K562 (cell line): ENCODE results near the gene SMAD3. TPM values are rescaled to one million over a fixed set of nuclear protein-coding genes. Genes with fewer than 3 reads are reported as not detected.

Source experiments
- ATAC-seq: fragments of 200-7000 bp; cut with Tn5 transposase; 3 replicates; pipeline ENCODE4 v1.9.1; 2020; ENCODE audit warnings: moderate library complexity
- BruUV-seq: library from RNA; stranded (reverse); fragments of 400-500 nt; replicated peaks from 2 replicates; lab custom pipeline; 2021; lab: Mats Ljungman, UMichigan
- CTCF ChIA-PET: fragments of 300-600 bp; formaldehyde crosslinking; extraction: SDS; loops from one replicate; lab custom pipeline; 2021; ENCODE audit warnings: low intra/inter-chr PET ratio; lab: Yijun Ruan, JAX
- POLR2A ChIA-PET: fragments of 300-600, 350-650 bp; sonication (Branson Sonifier 250); formaldehyde crosslinking; extraction: SDS; loops from one replicate; lab custom pipeline; 2021; ENCODE audit warnings: antibody characterized with exemption, inconsistent platforms; lab: Yijun Ruan, JAX
- DNase-seq, 4 experiments: peaks; one replicate each; pipeline versions ENCODE4 v3.0.0 to v3.0.0-alpha.2; 2011 to 2018; ENCODE audit warnings: low spot score in 3 of 4, mixed read lengths in 3 of 4; ENCODE audit errors: extremely low read depth in 1 of 4
- FAIRE-seq: peaks from 2 replicates; lab custom pipeline; 2011; peaks lifted over from hg19 to GRCh38; lab: Jason Lieb, UNC
- H2AFZ ChIP-seq: 2 replicates; pipeline ENCODE4 v1.6.0; 2011; ENCODE audit warnings: low read depth, low read length, control low read depth, inconsistent platforms
- H3K27ac ChIP-seq: fragments of 200-600 bp; 3 replicates; pipeline ENCODE4 v1.8.0; 2011; ENCODE audit warnings: low read depth, mild to moderate bottlenecking, control low read depth, inconsistent platforms, low read length, moderate library complexity, mixed read lengths; ENCODE audit errors: extremely low read depth
- H3K27me3 ChIP-seq, 2 experiments: fragments of 300-600 bp in 1 of 2; 2 replicates in 1 of 2; 3 replicates in 1 of 2; pipeline versions ENCODE4 v1.6.0 to v1.8.0; 2011; ENCODE audit warnings: inconsistent platforms in 2 of 2, low read length in 2 of 2, mild to moderate bottlenecking in 1 of 2, mixed read lengths in 1 of 2, moderate library complexity in 1 of 2; ENCODE audit not compliant: control insufficient read depth in 2 of 2, insufficient read depth in 2 of 2
- H3K36me3 ChIP-seq: fragments of 300-600 bp; 3 replicates; pipeline ENCODE4 v1.8.0; 2011; ENCODE audit warnings: mild to moderate bottlenecking, low read length, inconsistent platforms; ENCODE audit not compliant: control insufficient read depth, insufficient read depth
- H3K4me1 ChIP-seq, 2 experiments: fragments of 200-600 bp in 1 of 2; replicated peaks in 1 of 2; 2 replicates in 1 of 2; 3 replicates in 1 of 2; pipeline versions ENCODE4 v1.5.1 to v1.8.0; 2011; ENCODE audit warnings: inconsistent platforms in 2 of 2, low read length in 2 of 2, mild to moderate bottlenecking in 1 of 2, mixed read lengths in 1 of 2, moderate library complexity in 1 of 2; ENCODE audit not compliant: control insufficient read depth in 2 of 2, insufficient read depth in 2 of 2
- H3K4me2 ChIP-seq: 2 replicates; pipeline ENCODE4 v1.6.1; 2011; ENCODE audit warnings: low read length, control low read depth, inconsistent platforms, mixed read lengths; ENCODE audit not compliant: insufficient read depth
- H3K4me3 ChIP-seq: fragments of 200-600 bp; sonication (generic), shearing (Covaris generic); 2 replicates; pipeline ENCODE4 v1.5.1; 2016; ENCODE audit warnings: control low read depth, inconsistent platforms
- H3K79me2 ChIP-seq: fragments of 200-600 bp; 3 replicates; pipeline ENCODE4 v1.8.0; 2011; ENCODE audit warnings: low read length, inconsistent platforms; ENCODE audit not compliant: control insufficient read depth, insufficient read depth
- H3K9ac ChIP-seq, 2 experiments: 2 replicates each; pipeline versions ENCODE4 v1.6.0 to v1.6.1; 2011; ENCODE audit warnings: low read depth in 2 of 2, low read length in 2 of 2, control low read depth in 1 of 2, inconsistent platforms in 1 of 2, mild to moderate bottlenecking in 1 of 2, mixed read lengths in 1 of 2; ENCODE audit not compliant: insufficient read depth in 1 of 2
- H3K9me1 ChIP-seq: one replicate; pipeline ENCODE4 v1.6.0; 2011; ENCODE audit warnings: inconsistent platforms, mild to moderate bottlenecking, low read length, moderate library complexity; ENCODE audit not compliant: control insufficient read depth, insufficient read depth
- H3K9me3 ChIP-seq: replicated peaks from 2 replicates; pipeline ENCODE4 v1.5.1; 2011; ENCODE audit warnings: low read depth, low read length, inconsistent platforms; ENCODE audit not compliant: control insufficient read depth, insufficient read depth
- H4K20me1 ChIP-seq: replicated peaks from 2 replicates; pipeline ENCODE4 v1.6.1; 2011; ENCODE audit warnings: low read length, inconsistent platforms, mixed read lengths; ENCODE audit not compliant: control insufficient read depth, insufficient read depth
- BRD4 ChIP-seq: fragments of 200-600 bp; sonication (generic); IDR thresholded peaks from 2 replicates; pipeline ENCODE4 v1.6.1; 2017; ENCODE audit warnings: inconsistent platforms
- CHD2 ChIP-seq: IDR thresholded peaks from 2 replicates; pipeline ENCODE4 v1.6.1; 2011; ENCODE audit warnings: low read depth, low read length
- ELF2 ChIP-seq: fragments of 250-450 bp; sonication (Bioruptor Pico); IDR thresholded peaks from 2 replicates; pipeline ENCODE4 v1.5.0; 2021; ENCODE audit warnings: mild to moderate bottlenecking
- MTF1 ChIP-seq: fragments of 250-450 bp; sonication (Bioruptor Pico); IDR thresholded peaks from 2 replicates; pipeline ENCODE4 v1.9.0; 2021; ENCODE audit warnings: moderate library complexity, mild to moderate bottlenecking, inconsistent platforms, borderline replicate concordance
- NELFE ChIP-seq: IDR thresholded peaks from 2 replicates; pipeline ENCODE4 v1.6.1; 2011; ENCODE audit warnings: mild to moderate bottlenecking; ENCODE audit not compliant: insufficient read depth, insufficient read length
- NFRKB ChIP-seq: fragments of 450-650 bp; IDR thresholded peaks from 2 replicates; pipeline ENCODE4 v1.6.1; 2016; ENCODE audit warnings: low read depth
- SNIP1 ChIP-seq: fragments of 450-650 bp; IDR thresholded peaks from 2 replicates; pipeline ENCODE4 v1.7.1; 2017; ENCODE audit warnings: low read depth, mild to moderate bottlenecking
- SREBF2 ChIP-seq: sonication (generic); formaldehyde crosslinking; IDR thresholded peaks from 2 replicates; pipeline ENCODE4 v1.4.0; 2020; ENCODE audit warnings: mild to moderate bottlenecking, missing genetic modification reagents
- THAP12 ChIP-seq: fragments of 250-450 bp; sonication (Bioruptor Pico); IDR thresholded peaks from 2 replicates; pipeline ENCODE4 v1.9.0; 2021; ENCODE audit warnings: mild to moderate bottlenecking, inconsistent platforms
- U2AF1 ChIP-seq: fragments of 200-400 bp; formaldehyde crosslinking; optimal IDR thresholded peaks from 2 replicates; pipeline ENCODE3; 2017; ENCODE audit warnings: mild to moderate bottlenecking, low read depth, low read length, moderate library complexity
- ZKSCAN1 ChIP-seq: fragments of 150-350 bp; IDR thresholded peaks from 2 replicates; pipeline ENCODE4 v1.6.1; 2016; ENCODE audit warnings: low read depth, low read length
- ZNF764 ChIP-seq: fragments of 250-450 bp; sonication (Bioruptor Pico); IDR thresholded peaks from 2 replicates; pipeline ENCODE4 v1.4.0; 2020; ENCODE audit warnings: low read depth, mild to moderate bottlenecking, moderate library complexity
- ZNF77 ChIP-seq: fragments of 250-450 bp; sonication (Bioruptor Pico); IDR thresholded peaks from 2 replicates; pipeline ENCODE4 v1.5.0; 2020
- WGBS: fragments of 100-300 bp; shearing (Covaris generic); methylation state at CpG from one replicate; pipeline ENCODE4 v1.1.6; 2016; ENCODE audit warnings: low coverage, mixed read lengths; ENCODE audit not compliant: insufficient coverage; ENCODE audit errors: missing lambda C conversion rate; 5-methylcytosine and 5-hydroxymethylcytosine counted together
- in situ Hi-C: fragments of 300-500 bp; cut with MboI; formaldehyde crosslinking; loops from 4 replicates; pipeline ENCODE4 v1.15.0; 2018; ENCODE audit warnings: inconsistent platforms, mixed read lengths
- intact Hi-C: fragments of 100-400 bp; cut with micrococcal nuclease; formaldehyde crosslinking; loops from 2 replicates; pipeline ENCODE4 v1.14.2; 2022
- polyA plus RNA-seq, 8 experiments: library from polyadenylated mRNA; depleted of rRNA in 4 of 8; stranded (reverse) in 5 of 8; unstranded in 3 of 8; fragments of >200 nt; fragmentation: Nextera tagmentation in 2 of 8; fragmentation: Illumina TruSeq in 1 of 8; extraction: Ambion mirVana in 2 of 8; extraction: Trizol in 1 of 8; gene quantifications; 2 replicates each; pipeline versions ENCODE4 v1.2.1 to v1.2.3, GENCODE V29; 2011 to 2014; ENCODE audit warnings: inconsistent platforms in 1 of 8, missing spikeins in 1 of 8
- total RNA-seq, 7 experiments: library from RNA; depleted of rRNA in 6 of 7; stranded (reverse); fragments of >200 nt in 6 of 7; fragmentation: Illumina TruSeq in 2 of 7; extraction: Trizol in 2 of 7; gene quantifications; 2 replicates each; pipeline versions ENCODE4 v1.2.1 to v1.2.3, GENCODE V29; 2011 to 2021; ENCODE audit warnings: low replicate concordance in 1 of 7
- TF ChIP-seq, protein P1 (sequence below): fragments of 450-650 bp; IDR thresholded peaks from 2 replicates; pipeline ENCODE4 v1.6.1; 2017; ENCODE audit warnings: antibody characterized with exemption

The SMAD3 gene
- total and polyA plus RNA-seq, 9 of the 15 experiments (the other 6 are each of a cell fraction or from before 2014, with no cell fraction given) = 4.3 to 39.2 (median 11.1) TPM

GRCh38 chr15:67190326-67190725 lies 124.9 kb downstream of the SMAD3 start:
- intact Hi-C loops = no loop called here

More at GRCh38 chr15:67190326-67190725, 124.9 kb downstream of the SMAD3 start:
- Histone ChIP-seq H2AFZ (no peak overlapping the region), H3K9me3 (no peaks in the 10 kb centered on the region), H3K36me3 (peaks cover 72% of the 10 kb centered on the region), H3K4me1 (no peaks in the 10 kb centered on the region), H3K27ac (no peak overlapping the region), H3K4me3 (no peak overlapping the region), H3K9ac (no peak overlapping the region), H3K4me2 (no peak overlapping the region), H4K20me1 (no peaks in the 10 kb centered on the region), H3K27me3 (no peaks in the 10 kb centered on the region), H3K9me1 (peaks cover 4% of the 10 kb centered on the region), H3K79me2 (no peaks in the 10 kb centered on the region)
- ChIA-PET POLR2A (no interaction called here), CTCF (no interaction called here)
- WGBS = 74% methylated on average over 2 of the region's 2 CpGs
- ATAC-seq (no peak), FAIRE-seq (no peak), DNase-seq (no peak)
- BruUV-seq = no TSS peak
- in situ Hi-C loops = no loop called here
- no peak for TF ChIP-seq BRD4
- no peak for TF ChIP-seq ZNF764 (CRISPR knock-in tag)
- no peak for TF ChIP-seq U2AF1
- no peak for TF ChIP-seq SNIP1
- TF ChIP-seq THAP12 (CRISPR knock-in tag) = no peak
- no peak for TF ChIP-seq NELFE
- TF ChIP-seq SREBF2 = no peak
- no peak for TF ChIP-seq ZNF77
- TF ChIP-seq, protein P1, sequence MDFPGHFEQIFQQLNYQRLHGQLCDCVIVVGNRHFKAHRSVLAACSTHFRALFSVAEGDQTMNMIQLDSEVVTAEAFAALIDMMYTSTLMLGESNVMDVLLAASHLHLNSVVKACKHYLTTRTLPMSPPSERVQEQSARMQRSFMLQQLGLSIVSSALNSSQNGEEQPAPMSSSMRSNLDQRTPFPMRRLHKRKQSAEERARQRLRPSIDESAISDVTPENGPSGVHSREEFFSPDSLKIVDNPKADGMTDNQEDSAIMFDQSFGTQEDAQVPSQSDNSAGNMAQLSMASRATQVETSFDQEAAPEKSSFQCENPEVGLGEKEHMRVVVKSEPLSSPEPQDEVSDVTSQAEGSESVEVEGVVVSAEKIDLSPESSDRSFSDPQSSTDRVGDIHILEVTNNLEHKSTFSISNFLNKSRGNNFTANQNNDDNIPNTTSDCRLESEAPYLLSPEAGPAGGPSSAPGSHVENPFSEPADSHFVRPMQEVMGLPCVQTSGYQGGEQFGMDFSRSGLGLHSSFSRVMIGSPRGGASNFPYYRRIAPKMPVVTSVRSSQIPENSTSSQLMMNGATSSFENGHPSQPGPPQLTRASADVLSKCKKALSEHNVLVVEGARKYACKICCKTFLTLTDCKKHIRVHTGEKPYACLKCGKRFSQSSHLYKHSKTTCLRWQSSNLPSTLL = no peak
- TF ChIP-seq CHD2 = no peak
- no peak for TF ChIP-seq ZKSCAN1
- TF ChIP-seq MTF1 (CRISPR knock-in tag) = no peak
- no peak for TF ChIP-seq ELF2 (CRISPR knock-in tag)
- TF ChIP-seq NFRKB = no peak
